ENCODE data around the gene GRIK5.

- no peak for TF ChIP-seq EP300 (conservative IDR thresholded peaks at IDR 0.05; ENCODE audit: poor library complexity, severe bottlenecking)
- TF ChIP-seq POLR2AphosphoS5 (IDR thresholded peaks at IDR 0.05): no peak
Observed at GRCh38 chr19:42033413-42033812, 36.6 kb downstream of the GRIK5 start.
